GM23338 (cell line): ENCODE data around the gene FFAR3. TPM values are rescaled to one million over a fixed set of nuclear protein-coding genes. Genes with fewer than 3 reads are reported as not detected.

ENCODE experiments used
- ATAC-seq: fragments of 200-7000 bp; cut with Tn5 transposase; 3 replicates; pipeline ENCODE4 v1.9.1; 2020
- DNase-seq: peaks from one replicate; pipeline ENCODE4 v3.0.0-alpha.2; 2015; ENCODE audit warnings: low spot score
- H2AFZ ChIP-seq: fragments of 200-600 bp; sonication (generic); 2 replicates; pipeline ENCODE4 v1.8.0; 2016; ENCODE audit warnings: antibody characterized with exemption, mild to moderate bottlenecking, moderate library complexity
- H3F3A ChIP-seq: fragments of 200-600 bp; sonication (generic); replicated peaks from 2 replicates; pipeline ENCODE4 v1.8.0; 2017; ENCODE audit warnings: antibody characterized with exemption, mixed run types, low read depth
- H3K27ac ChIP-seq: fragments of 200-600 bp; sonication (generic); 2 replicates; pipeline ENCODE4 v1.6.1; 2016; ENCODE audit warnings: low read depth
- H3K27me3 ChIP-seq: fragments of 200-600 bp; sonication (generic); 2 replicates; pipeline ENCODE4 v1.8.0; 2016; ENCODE audit warnings: mild to moderate bottlenecking, mixed run types, moderate library complexity; ENCODE audit not compliant: insufficient read depth
- H3K36me3 ChIP-seq: fragments of 200-600 bp; sonication (generic); 2 replicates; pipeline ENCODE4 v1.8.0; 2016; ENCODE audit warnings: mild to moderate bottlenecking; ENCODE audit not compliant: insufficient read depth
- H3K4me1 ChIP-seq: fragments of 200-600 bp; sonication (generic); 2 replicates; pipeline ENCODE4 v1.8.0; 2016; ENCODE audit warnings: mild to moderate bottlenecking, moderate library complexity; ENCODE audit not compliant: insufficient read depth
- H3K4me2 ChIP-seq: fragments of 200-600 bp; sonication (generic); 2 replicates; pipeline ENCODE4 v1.7.1; 2017; ENCODE audit warnings: mixed run types
- H3K4me3 ChIP-seq: fragments of 200-600 bp; sonication (generic); 2 replicates; pipeline ENCODE4 v1.6.1; 2016; ENCODE audit warnings: mixed run types
- H3K79me2 ChIP-seq: fragments of 200-600 bp; sonication (generic); replicated peaks from 2 replicates; pipeline ENCODE4 v1.8.0; 2017; ENCODE audit warnings: mild to moderate bottlenecking; ENCODE audit not compliant: insufficient read depth
- H3K9me2 ChIP-seq: fragments of 200-600 bp; sonication (generic); 2 replicates; pipeline ENCODE4 v1.8.0; 2017; ENCODE audit not compliant: insufficient read depth
- H4K20me1 ChIP-seq: fragments of 200-600 bp; sonication (generic); replicated peaks from 2 replicates; pipeline ENCODE4 v1.8.0; 2017; ENCODE audit warnings: mild to moderate bottlenecking; ENCODE audit not compliant: insufficient read depth
- H3K27ac Mint-ChIP-seq: 2 replicates; pipeline ENCODE4 v1.8.0; 2020; ENCODE audit warnings: inconsistent platforms, mild to moderate bottlenecking, moderate library complexity, mixed read lengths
- H3K27me3 Mint-ChIP-seq: 3 replicates; pipeline ENCODE4 v1.8.0; 2022; ENCODE audit warnings: low read depth, mild to moderate bottlenecking, moderate library complexity, mixed read lengths, inconsistent platforms; ENCODE audit not compliant: insufficient read depth, poor library complexity
- H3K36me3 Mint-ChIP-seq: 3 replicates; pipeline ENCODE4 v1.8.0; 2021; ENCODE audit warnings: low read depth, mild to moderate bottlenecking, inconsistent platforms, moderate library complexity, mixed read lengths
- H3K4me1 Mint-ChIP-seq: 3 replicates; pipeline ENCODE4 v1.8.0; 2020; ENCODE audit warnings: mild to moderate bottlenecking, inconsistent platforms, mixed read lengths
- H3K4me3 Mint-ChIP-seq: 3 replicates; pipeline ENCODE4 v1.8.0; 2021; ENCODE audit warnings: moderate library complexity, mild to moderate bottlenecking, inconsistent platforms, mixed read lengths
- H3K9me3 Mint-ChIP-seq: 3 replicates; pipeline ENCODE4 v1.8.0; 2020; ENCODE audit warnings: moderate library complexity, mild to moderate bottlenecking, inconsistent platforms, mixed read lengths
- CREB1 ChIP-seq: fragments of 250-450 bp; sonication (Bioruptor Pico); IDR thresholded peaks from 2 replicates; pipeline ENCODE4 v1.5.0; 2020; ENCODE audit warnings: low read depth, mild to moderate bottlenecking, moderate library complexity
- EZH2 ChIP-seq: fragments of 200-600 bp; sonication (generic); IDR thresholded peaks from one replicate; pipeline ENCODE4 v1.8.0; 2017; ENCODE audit warnings: antibody characterized with exemption, mild to moderate bottlenecking, low read depth; ENCODE audit not compliant: unreplicated experiment
- EZH2phosphoT487 ChIP-seq: fragments of 200-600 bp; sonication (generic); IDR thresholded peaks from one replicate; pipeline ENCODE4 v1.8.1; 2018; ENCODE audit warnings: antibody characterized with exemption; ENCODE audit not compliant: unreplicated experiment
- JUNB ChIP-seq: IDR thresholded peaks from one replicate; pipeline ENCODE4 v1.6.1; 2016; ENCODE audit warnings: antibody characterized with exemption; ENCODE audit not compliant: unreplicated experiment
- NANOG ChIP-seq: IDR thresholded peaks from 2 replicates; pipeline ENCODE4 v1.6.1; 2016; ENCODE audit warnings: antibody characterized with exemption, borderline replicate concordance
- POLR2AphosphoS5 ChIP-seq: IDR thresholded peaks from 2 replicates; pipeline ENCODE4 v1.6.1; 2016; ENCODE audit warnings: antibody characterized with exemption, low read depth
- STAT1 ChIP-seq: IDR thresholded peaks from one replicate; pipeline ENCODE4 v1.6.1; 2016; ENCODE audit warnings: antibody characterized with exemption; ENCODE audit not compliant: unreplicated experiment
- ZNF114 ChIP-seq: fragments of 250-450 bp; sonication (Bioruptor Pico); IDR thresholded peaks from 2 replicates; pipeline ENCODE4 v1.5.0; 2020; ENCODE audit warnings: mild to moderate bottlenecking, moderate library complexity
- ZNF331 ChIP-seq: fragments of 250-450 bp; sonication (Bioruptor Pico); IDR thresholded peaks from 2 replicates; pipeline ENCODE4 v1.5.0; 2020; ENCODE audit warnings: low read depth, mild to moderate bottlenecking, moderate library complexity
- polyA plus RNA-seq: library from polyadenylated mRNA; unstranded; fragments of >200 nt; fragmentation: Nextera tagmentation; extraction: Ambion mirVana; gene quantifications from 2 replicates; pipeline ENCODE4 v1.2.1, GENCODE V29; 2016
- total RNA-seq: library from RNA; depleted of rRNA; stranded (reverse); fragments of >200 nt; shearing (Covaris generic); gene quantifications from 2 replicates; pipeline ENCODE4 v1.2.3, GENCODE V29; 2014
- TF ChIP-seq, protein P1 (sequence below): fragments of 250-450 bp; sonication (Bioruptor Pico); IDR thresholded peaks from 2 replicates; pipeline ENCODE4 v1.5.0; 2020; ENCODE audit warnings: mild to moderate bottlenecking, moderate library complexity
- TF ChIP-seq, protein P2 (sequence below), 2 experiments: fragments of 200-600 bp in 1 of 2; sonication (generic) in 1 of 2; conservative IDR thresholded peaks; 2 replicates each; pipeline versions ENCODE4 v1.5.1 to v1.6.1; 2016 to 2017; ENCODE audit warnings: antibody characterized with exemption in 2 of 2, low read depth in 2 of 2, mild to moderate bottlenecking in 2 of 2, moderate library complexity in 1 of 2
- TF ChIP-seq, protein P3 (sequence below): IDR thresholded peaks from 2 replicates; pipeline ENCODE4 v1.6.1; 2016; ENCODE audit warnings: antibody characterized with exemption
- TF ChIP-seq, protein P4 (sequence below): IDR thresholded peaks from one replicate; pipeline ENCODE4 v1.6.1; 2018; ENCODE audit warnings: antibody characterized with exemption; ENCODE audit not compliant: unreplicated experiment

Gene FFAR3
- total and polyA plus RNA-seq, 2 experiments from 2014 or later, result 0.35 TPM; not detected in 1

DNA sequence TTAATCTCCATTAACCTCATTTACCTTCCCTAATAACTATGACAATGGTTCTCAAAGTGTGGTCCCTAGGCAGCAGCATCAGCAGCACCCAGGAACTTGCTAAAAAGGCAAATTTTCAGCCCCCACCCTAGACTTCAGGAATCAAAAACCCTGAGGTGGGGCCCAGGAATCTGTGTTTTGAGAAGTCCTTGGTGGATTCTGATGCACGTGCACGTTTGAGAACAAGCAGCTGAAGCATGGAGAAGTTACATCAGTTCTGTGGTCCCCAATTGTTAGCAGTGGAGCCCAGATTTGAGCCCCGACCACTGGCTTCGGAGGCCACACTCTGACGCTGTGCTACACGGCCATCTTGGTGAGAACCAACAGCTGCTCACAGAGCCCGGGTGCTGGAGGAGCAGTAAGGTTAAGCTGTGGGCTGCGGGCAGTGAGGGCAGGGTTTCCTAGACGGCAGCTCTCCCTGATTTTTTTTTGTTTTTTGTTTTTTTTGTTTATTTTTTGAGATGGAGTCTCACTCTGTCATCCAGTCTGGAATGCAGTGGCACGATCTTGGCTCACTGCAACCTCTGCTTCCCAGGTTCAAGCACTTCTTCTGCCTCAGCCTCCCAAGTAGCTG lies 43.3 kb upstream of the FFAR3 start:
- Histone ChIP-seq H3K36me3 (no peaks in the 10 kb centered on the region), H3K4me1 (no peaks in the 10 kb centered on the region), H3K9me2 (no peaks in the 10 kb centered on the region), H4K20me1 (no peaks in the 10 kb centered on the region), H3F3A (no peaks in the 10 kb centered on the region), H3K27ac (no peak overlapping the region), H3K79me2 (no peaks in the 10 kb centered on the region), H3K27me3 (no peaks in the 10 kb centered on the region), H2AFZ (no peak overlapping the region), H3K4me2 (no peak overlapping the region), H3K4me3 (no peak overlapping the region)
- Mint-ChIP-seq H3K27me3 (peaks cover 4% of the 10 kb centered on the region), H3K9me3 (no peaks in the 10 kb centered on the region), H3K27ac (no peak overlapping the region), H3K4me1 (peaks cover 2% of the 10 kb centered on the region; the same call in 1 of the 3 replicates), H3K4me3 (no peak overlapping the region), H3K36me3 (no peaks in the 10 kb centered on the region)
- ATAC-seq (no peak), DNase-seq (no peak)
- TF ChIP-seq, protein P1, sequence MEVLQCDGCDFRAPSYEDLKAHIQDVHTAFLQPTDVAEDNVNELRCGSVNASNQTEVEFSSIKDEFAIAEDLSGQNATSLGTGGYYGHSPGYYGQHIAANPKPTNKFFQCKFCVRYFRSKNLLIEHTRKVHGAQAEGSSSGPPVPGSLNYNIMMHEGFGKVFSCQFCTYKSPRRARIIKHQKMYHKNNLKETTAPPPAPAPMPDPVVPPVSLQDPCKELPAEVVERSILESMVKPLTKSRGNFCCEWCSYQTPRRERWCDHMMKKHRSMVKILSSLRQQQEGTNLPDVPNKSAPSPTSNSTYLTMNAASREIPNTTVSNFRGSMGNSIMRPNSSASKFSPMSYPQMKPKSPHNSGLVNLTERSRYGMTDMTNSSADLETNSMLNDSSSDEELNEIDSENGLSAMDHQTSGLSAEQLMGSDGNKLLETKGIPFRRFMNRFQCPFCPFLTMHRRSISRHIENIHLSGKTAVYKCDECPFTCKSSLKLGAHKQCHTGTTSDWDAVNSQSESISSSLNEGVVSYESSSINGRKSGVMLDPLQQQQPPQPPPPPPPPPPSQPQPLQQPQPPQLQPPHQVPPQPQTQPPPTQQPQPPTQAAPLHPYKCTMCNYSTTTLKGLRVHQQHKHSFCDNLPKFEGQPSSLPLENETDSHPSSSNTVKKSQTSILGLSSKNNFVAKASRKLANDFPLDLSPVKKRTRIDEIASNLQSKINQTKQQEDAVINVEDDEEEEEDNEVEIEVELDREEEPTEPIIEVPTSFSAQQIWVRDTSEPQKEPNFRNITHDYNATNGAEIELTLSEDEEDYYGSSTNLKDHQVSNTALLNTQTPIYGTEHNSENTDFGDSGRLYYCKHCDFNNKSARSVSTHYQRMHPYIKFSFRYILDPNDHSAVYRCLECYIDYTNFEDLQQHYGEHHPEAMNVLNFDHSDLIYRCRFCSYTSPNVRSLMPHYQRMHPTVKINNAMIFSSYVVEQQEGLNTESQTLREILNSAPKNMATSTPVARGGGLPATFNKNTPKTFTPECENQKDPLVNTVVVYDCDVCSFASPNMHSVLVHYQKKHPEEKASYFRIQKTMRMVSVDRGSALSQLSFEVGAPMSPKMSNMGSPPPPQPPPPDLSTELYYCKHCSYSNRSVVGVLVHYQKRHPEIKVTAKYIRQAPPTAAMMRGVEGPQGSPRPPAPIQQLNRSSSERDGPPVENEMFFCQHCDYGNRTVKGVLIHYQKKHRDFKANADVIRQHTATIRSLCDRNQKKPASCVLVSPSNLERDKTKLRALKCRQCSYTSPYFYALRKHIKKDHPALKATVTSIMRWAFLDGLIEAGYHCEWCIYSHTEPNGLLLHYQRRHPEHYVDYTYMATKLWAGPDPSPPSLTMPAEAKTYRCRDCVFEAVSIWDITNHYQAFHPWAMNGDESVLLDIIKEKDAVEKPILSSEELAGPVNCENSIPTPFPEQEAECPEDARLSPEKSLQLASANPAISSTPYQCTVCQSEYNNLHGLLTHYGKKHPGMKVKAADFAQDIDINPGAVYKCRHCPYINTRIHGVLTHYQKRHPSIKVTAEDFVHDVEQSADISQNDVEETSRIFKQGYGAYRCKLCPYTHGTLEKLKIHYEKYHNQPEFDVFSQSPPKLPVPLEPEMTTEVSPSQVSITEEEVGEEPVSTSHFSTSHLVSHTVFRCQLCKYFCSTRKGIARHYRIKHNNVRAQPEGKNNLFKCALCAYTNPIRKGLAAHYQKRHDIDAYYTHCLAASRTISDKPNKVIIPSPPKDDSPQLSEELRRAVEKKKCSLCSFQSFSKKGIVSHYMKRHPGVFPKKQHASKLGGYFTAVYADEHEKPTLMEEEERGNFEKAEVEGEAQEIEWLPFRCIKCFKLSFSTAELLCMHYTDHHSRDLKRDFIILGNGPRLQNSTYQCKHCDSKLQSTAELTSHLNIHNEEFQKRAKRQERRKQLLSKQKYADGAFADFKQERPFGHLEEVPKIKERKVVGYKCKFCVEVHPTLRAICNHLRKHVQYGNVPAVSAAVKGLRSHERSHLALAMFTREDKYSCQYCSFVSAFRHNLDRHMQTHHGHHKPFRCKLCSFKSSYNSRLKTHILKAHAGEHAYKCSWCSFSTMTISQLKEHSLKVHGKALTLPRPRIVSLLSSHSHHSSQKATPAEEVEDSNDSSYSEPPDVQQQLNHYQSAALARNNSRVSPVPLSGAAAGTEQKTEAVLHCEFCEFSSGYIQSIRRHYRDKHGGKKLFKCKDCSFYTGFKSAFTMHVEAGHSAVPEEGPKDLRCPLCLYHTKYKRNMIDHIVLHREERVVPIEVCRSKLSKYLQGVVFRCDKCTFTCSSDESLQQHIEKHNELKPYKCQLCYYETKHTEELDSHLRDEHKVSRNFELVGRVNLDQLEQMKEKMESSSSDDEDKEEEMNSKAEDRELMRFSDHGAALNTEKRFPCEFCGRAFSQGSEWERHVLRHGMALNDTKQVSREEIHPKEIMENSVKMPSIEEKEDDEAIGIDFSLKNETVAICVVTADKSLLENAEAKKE (CRISPR knock-in tag), result no peak
- TF ChIP-seq, protein P2, sequence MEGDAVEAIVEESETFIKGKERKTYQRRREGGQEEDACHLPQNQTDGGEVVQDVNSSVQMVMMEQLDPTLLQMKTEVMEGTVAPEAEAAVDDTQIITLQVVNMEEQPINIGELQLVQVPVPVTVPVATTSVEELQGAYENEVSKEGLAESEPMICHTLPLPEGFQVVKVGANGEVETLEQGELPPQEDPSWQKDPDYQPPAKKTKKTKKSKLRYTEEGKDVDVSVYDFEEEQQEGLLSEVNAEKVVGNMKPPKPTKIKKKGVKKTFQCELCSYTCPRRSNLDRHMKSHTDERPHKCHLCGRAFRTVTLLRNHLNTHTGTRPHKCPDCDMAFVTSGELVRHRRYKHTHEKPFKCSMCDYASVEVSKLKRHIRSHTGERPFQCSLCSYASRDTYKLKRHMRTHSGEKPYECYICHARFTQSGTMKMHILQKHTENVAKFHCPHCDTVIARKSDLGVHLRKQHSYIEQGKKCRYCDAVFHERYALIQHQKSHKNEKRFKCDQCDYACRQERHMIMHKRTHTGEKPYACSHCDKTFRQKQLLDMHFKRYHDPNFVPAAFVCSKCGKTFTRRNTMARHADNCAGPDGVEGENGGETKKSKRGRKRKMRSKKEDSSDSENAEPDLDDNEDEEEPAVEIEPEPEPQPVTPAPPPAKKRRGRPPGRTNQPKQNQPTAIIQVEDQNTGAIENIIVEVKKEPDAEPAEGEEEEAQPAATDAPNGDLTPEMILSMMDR (conservative IDR thresholded peaks at IDR 0.05; ENCODE audit: low read depth in 2 of 2), result no peak
- no peak for TF ChIP-seq STAT1
- no peak for TF ChIP-seq JUNB
- no peak for TF ChIP-seq ZNF114
- no peak for TF ChIP-seq EZH2
- TF ChIP-seq ZNF331, result no peak
- TF ChIP-seq, protein P3, sequence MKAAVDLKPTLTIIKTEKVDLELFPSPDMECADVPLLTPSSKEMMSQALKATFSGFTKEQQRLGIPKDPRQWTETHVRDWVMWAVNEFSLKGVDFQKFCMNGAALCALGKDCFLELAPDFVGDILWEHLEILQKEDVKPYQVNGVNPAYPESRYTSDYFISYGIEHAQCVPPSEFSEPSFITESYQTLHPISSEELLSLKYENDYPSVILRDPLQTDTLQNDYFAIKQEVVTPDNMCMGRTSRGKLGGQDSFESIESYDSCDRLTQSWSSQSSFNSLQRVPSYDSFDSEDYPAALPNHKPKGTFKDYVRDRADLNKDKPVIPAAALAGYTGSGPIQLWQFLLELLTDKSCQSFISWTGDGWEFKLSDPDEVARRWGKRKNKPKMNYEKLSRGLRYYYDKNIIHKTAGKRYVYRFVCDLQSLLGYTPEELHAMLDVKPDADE, result no peak
- TF ChIP-seq POLR2AphosphoS5, result no peak
- no peak for TF ChIP-seq EZH2phosphoT487
- TF ChIP-seq NANOG, result no peak
- TF ChIP-seq, protein P4, sequence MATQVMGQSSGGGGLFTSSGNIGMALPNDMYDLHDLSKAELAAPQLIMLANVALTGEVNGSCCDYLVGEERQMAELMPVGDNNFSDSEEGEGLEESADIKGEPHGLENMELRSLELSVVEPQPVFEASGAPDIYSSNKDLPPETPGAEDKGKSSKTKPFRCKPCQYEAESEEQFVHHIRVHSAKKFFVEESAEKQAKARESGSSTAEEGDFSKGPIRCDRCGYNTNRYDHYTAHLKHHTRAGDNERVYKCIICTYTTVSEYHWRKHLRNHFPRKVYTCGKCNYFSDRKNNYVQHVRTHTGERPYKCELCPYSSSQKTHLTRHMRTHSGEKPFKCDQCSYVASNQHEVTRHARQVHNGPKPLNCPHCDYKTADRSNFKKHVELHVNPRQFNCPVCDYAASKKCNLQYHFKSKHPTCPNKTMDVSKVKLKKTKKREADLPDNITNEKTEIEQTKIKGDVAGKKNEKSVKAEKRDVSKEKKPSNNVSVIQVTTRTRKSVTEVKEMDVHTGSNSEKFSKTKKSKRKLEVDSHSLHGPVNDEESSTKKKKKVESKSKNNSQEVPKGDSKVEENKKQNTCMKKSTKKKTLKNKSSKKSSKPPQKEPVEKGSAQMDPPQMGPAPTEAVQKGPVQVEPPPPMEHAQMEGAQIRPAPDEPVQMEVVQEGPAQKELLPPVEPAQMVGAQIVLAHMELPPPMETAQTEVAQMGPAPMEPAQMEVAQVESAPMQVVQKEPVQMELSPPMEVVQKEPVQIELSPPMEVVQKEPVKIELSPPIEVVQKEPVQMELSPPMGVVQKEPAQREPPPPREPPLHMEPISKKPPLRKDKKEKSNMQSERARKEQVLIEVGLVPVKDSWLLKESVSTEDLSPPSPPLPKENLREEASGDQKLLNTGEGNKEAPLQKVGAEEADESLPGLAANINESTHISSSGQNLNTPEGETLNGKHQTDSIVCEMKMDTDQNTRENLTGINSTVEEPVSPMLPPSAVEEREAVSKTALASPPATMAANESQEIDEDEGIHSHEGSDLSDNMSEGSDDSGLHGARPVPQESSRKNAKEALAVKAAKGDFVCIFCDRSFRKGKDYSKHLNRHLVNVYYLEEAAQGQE, result no peak
- TF ChIP-seq CREB1 (CRISPR knock-in tag), result no peak
